Activated T-helper 1 cell treated with anti-CD3 and anti-CD28 coated beads, Interleukin-12 subunit alpha, Interleukin-12 subunit beta, Interleukin-2, Interleukin-4 antibody, amounts not matched to agents 30 ng/mL and 10 ng/mL and 1 ng/mL, durations not matched to agents 14 hours and 24 hours and 36 hours (primary cell): ENCODE results near the gene THSD4. TPM values are rescaled to one million over a fixed set of nuclear protein-coding genes. Genes with fewer than 3 reads are reported as not detected.

Experiments
- DNase-seq: peaks from one replicate; pipeline ENCODE4 v3.0.0; 2021; ENCODE audit warnings: low spot score
- H3K27ac Mint-ChIP-seq: one replicate; pipeline ENCODE4 v1.8.0; 2021; ENCODE audit warnings: mild to moderate bottlenecking, mixed read lengths
- H3K27me3 Mint-ChIP-seq: one replicate; pipeline ENCODE4 v1.8.0; 2022; ENCODE audit warnings: mild to moderate bottlenecking, moderate library complexity, mixed read lengths; ENCODE audit not compliant: insufficient read depth
- H3K36me3 Mint-ChIP-seq: one replicate; pipeline ENCODE4 v1.8.0; 2021; ENCODE audit warnings: low read depth, mixed read lengths
- H3K4me1 Mint-ChIP-seq: one replicate; pipeline ENCODE4 v1.8.0; 2021; ENCODE audit warnings: low read depth, mixed read lengths
- H3K4me3 Mint-ChIP-seq: one replicate; pipeline ENCODE4 v1.8.0; 2021; ENCODE audit warnings: mild to moderate bottlenecking, moderate library complexity, mixed read lengths
- H3K9me3 Mint-ChIP-seq: one replicate; pipeline ENCODE4 v1.8.0; 2021; ENCODE audit warnings: mixed read lengths
- intact Hi-C: fragments of 100-400 bp; cut with micrococcal nuclease; formaldehyde crosslinking; loops from one replicate; pipeline ENCODE4 v1.15.1; 2024
- total RNA-seq: library from RNA; stranded (reverse); gene quantifications from 2 replicates; pipeline ENCODE4 v1.2.3, GENCODE V29; 2022

THSD4 gene
- total RNA-seq, 1 donor from 2014 or later = not detected

DNA sequence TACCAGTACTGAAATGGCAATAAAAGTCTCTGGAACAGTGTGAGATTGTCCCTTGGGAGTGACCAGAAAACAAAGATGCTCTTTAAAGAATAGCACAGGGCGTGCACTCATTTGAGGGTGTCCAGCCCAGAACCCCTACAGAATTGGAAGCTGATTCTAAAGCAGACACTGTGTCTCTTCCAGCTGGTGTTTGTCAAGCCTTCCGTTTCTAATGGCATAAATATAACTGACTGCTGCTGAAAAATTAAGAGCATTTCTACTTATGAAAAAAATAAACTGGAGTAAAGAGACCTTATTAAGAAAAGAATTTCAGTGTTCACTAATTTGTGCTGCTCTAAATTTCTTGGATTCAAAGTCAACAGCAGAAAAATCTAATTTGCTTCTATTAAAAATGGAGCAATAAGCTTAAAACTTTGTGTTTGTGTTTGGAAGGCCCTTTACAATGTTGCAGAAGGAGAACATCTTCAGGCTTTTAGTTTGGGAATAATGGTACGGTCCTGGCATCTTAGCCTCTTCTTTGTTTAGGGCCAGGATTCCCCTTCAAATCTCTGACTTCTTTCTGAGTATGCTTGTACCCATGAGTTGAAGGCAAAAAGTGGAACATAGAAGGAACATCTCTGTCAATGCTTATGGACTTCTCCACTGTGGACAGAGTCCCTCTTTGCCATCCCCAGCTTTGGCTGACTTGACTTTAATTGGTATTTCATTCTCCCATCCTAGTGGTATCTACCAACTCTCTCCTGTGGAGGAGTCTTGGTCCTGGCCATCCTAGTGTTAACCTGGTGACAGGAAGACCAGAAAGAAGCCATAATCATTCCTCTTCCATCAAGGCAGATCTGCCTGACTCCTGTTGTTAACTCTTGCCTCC, 65.9 kb downstream of the THSD4 start:
- Mint-ChIP-seq H3K27ac (no peak overlapping the region), H3K4me3 (no peak overlapping the region), H3K36me3 (no peaks in the 10 kb centered on the region), H3K4me1 (no peaks in the 10 kb centered on the region), H3K27me3 (peaks cover 2% of the 10 kb centered on the region), H3K9me3 (no peaks in the 10 kb centered on the region)
- intact Hi-C loops = no loop called here
- DNase-seq = no peak

DNA sequence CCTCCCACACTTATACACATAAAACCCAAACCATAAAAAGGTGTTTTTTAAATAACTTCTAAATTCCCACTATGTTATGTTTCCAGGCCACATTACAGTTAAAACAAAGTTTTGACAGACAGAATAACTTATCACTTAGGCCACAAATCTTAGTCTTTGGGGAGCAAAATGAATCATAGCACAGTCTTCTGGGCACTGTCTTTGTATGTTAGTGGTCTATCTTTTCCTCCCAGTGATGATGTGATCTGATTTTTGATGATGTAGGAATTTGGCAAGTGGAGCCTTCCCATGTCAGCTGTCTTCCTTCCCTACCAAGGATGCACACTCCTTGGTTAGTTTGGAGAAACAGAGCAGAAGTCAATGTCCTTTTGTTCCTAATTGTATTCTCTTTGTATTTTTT, 67.3 kb downstream of the THSD4 start:
- Mint-ChIP-seq H3K27ac (no peak overlapping the region), H3K27me3 (peaks cover 2% of the 10 kb centered on the region), H3K4me1 (no peaks in the 10 kb centered on the region), H3K4me3 (no peak overlapping the region), H3K36me3 (no peaks in the 10 kb centered on the region), H3K9me3 (no peaks in the 10 kb centered on the region)
- no peak for DNase-seq
- intact Hi-C loops = no loop called here

DNA sequence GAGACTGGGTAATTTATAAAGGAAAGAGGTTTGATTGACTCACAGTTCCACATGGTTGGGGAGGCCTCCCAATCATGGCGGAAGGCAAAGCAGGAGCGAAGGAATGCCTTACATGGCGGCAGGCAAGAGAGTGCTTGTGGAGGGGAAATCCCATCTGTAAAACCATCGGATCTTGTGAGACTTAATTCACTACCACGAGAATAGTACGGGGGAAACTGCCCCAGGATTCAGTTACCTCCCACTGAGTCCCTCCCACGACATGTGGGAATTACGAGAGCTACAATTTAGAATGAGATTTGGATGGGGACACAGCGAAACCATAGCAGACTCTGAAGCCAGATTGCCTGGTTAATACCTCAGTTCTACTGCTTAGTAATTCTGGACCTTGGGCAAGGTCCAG, 67.8 kb downstream of the THSD4 start:
- H3K4me3 Mint-ChIP-seq = no peak overlapping the region
- DNase-seq = no peak

DNA sequence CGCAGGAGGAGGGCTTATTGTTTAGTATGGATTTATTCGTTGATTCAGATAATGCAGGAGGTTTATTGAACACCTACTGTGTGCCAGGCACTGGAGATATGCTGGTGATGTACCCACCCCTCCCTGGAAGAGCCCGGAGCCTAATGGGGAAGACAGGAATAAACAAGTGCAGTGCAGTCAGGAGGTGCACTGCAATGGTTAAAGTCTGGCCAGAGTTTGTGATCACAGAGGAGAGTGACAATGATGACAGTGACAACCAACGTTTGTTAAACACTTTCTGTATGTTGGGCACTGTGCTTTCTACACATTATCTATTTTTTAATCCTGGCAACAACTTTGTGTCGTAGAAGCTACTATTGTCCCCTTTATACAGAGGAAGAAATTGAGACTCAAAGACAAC, 70.4 kb downstream of the THSD4 start:
- Mint-ChIP-seq H3K27ac (no peak overlapping the region), H3K9me3 (no peaks in the 10 kb centered on the region), H3K36me3 (no peaks in the 10 kb centered on the region), H3K27me3 (peaks cover 2% of the 10 kb centered on the region), H3K4me1 (no peaks in the 10 kb centered on the region), H3K4me3 (no peak overlapping the region)
- no peak for DNase-seq
- intact Hi-C loops = no loop called here

More for the DNA sequence above, 67.8 kb downstream of the THSD4 start:
- Mint-ChIP-seq H3K27ac (no peak overlapping the region), H3K36me3 (no peaks in the 10 kb centered on the region), H3K9me3 (no peaks in the 10 kb centered on the region), H3K4me1 (no peaks in the 10 kb centered on the region), H3K27me3 (peaks cover 2% of the 10 kb centered on the region)
- intact Hi-C loops = no loop called here

DNA sequence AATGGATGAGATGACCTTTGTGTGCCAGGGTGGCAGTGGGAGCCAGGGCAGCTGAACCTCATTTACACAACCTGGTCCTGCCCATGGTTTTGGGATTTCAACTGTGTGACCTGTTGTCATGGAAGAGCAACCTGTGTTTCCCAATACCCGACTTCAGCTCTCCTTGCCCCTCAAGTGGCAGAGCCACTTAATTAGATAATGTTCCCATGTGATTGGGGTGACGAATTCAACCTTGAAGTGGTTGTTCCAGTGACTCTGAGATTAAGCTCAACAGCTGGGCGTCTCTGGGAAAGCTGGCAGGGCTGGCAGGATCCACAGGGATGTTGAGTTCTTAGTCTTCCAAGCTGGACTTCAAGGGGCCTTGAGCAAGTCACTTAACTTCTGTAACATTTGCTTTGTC, 71.0 kb downstream of the THSD4 start:
- Mint-ChIP-seq H3K27ac (no peak overlapping the region), H3K4me3 (no peak overlapping the region), H3K27me3 (peaks cover 6% of the 10 kb centered on the region), H3K4me1 (no peaks in the 10 kb centered on the region), H3K9me3 (no peaks in the 10 kb centered on the region), H3K36me3 (no peaks in the 10 kb centered on the region)
- no peak for DNase-seq
- intact Hi-C loops = no loop called here

DNA sequence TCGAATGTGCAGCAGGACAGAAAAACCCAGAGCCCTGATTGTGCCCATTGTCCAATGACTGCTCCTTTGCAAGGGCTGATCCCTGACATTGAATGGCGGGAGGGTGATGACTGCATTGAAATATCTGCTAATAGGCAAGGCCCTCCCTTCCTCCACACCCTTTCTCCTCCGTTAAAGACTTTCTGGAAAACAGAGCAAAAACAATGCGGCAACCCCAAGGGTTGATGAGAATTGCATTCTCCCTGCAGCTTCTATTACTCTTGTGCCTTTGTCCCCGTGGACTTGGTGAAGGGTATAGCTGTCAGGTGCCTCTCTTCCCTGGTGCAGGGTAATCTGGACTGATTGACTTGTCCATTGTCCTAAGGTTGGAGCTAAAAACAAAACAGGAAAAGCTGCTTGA, 71.8 kb downstream of the THSD4 start:
- no peaks in the 10 kb centered on the region for H3K4me1 Mint-ChIP-seq
- no peak for DNase-seq
- intact Hi-C loops = no loop called here
- no peaks in the 10 kb centered on the region for H3K36me3 Mint-ChIP-seq
- no peak overlapping the region for H3K27ac Mint-ChIP-seq
- peaks cover 7% of the 10 kb centered on the region for H3K27me3 Mint-ChIP-seq
- no peak overlapping the region for H3K4me3 Mint-ChIP-seq
- no peaks in the 10 kb centered on the region for H3K9me3 Mint-ChIP-seq

DNA sequence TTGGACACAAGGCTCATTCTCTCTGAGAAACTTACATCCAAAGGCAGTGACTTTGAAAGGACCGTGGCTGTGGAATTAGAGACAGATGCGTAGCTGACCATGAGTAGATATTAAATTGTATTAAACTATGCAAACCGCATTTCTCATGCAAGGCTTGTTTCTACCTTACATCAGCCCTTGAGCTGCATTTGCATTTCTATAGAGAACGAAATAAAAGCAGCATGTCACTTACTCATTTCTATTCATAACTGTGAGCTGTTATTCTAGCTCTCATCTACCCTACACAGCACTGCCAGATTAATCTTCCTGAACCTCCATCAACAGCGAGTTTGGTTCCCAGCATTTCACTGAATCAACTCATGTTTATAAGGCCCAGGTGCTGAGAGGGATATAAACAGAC, 72.3 kb downstream of the THSD4 start:
- H3K36me3 Mint-ChIP-seq = no peaks in the 10 kb centered on the region
- H3K27me3 Mint-ChIP-seq = peaks cover 7% of the 10 kb centered on the region
- intact Hi-C loops = no loop called here
- no peak overlapping the region for H3K27ac Mint-ChIP-seq
- no peak for DNase-seq
- H3K4me1 Mint-ChIP-seq = no peaks in the 10 kb centered on the region
- H3K4me3 Mint-ChIP-seq = no peak overlapping the region
- H3K9me3 Mint-ChIP-seq = no peaks in the 10 kb centered on the region

DNA sequence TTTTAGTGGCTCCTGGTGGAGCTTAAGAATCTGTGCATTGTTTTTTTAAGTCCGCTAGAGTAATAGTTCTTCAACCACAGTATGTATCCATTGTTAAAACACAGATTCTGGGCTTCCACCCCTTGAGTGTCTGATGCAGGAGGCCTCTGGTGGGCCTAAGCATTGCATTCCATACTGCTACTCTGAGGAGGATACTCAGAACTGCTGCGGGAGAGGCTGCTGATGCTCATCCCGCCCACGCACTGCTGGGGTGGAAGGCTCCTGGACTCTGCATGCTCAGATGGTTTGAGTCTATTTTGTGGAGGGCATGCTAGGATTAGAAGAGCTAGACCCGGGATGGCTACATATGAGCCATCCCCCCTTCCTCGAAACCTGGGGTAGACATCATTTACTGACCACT, 74.4 kb downstream of the THSD4 start:
- no peak for DNase-seq
- Mint-ChIP-seq H3K4me1 (no peaks in the 10 kb centered on the region), H3K27ac (no peak overlapping the region), H3K27me3 (peaks cover 6% of the 10 kb centered on the region), H3K36me3 (no peaks in the 10 kb centered on the region), H3K9me3 (no peaks in the 10 kb centered on the region), H3K4me3 (no peak overlapping the region)
- intact Hi-C loops = no loop called here

DNA sequence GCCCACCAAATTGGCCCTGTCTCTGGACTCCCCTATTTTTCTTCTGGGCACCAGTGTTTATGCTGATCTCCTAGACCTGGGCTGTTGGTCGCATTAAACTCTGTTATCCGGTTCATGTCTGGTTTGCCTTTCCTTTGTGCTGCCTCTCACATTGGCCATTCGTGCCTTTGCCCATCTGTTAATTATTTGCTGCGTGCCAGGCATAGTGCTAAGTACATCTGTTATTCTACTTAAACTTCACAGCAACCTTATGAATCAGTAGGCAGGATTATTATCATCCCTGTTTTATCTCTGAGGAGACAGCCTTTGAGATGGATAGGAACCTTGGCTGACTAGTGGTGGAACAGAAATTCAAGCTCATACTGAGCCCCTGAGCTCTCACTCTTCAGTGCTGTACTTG, 76.0 kb downstream of the THSD4 start:
- Mint-ChIP-seq H3K4me1 (no peaks in the 10 kb centered on the region), H3K4me3 (no peak overlapping the region), H3K27me3 (peaks cover 6% of the 10 kb centered on the region), H3K36me3 (no peaks in the 10 kb centered on the region), H3K27ac (no peak overlapping the region), H3K9me3 (no peaks in the 10 kb centered on the region)
- intact Hi-C loops = no loop called here
- DNase-seq = no peak

DNA sequence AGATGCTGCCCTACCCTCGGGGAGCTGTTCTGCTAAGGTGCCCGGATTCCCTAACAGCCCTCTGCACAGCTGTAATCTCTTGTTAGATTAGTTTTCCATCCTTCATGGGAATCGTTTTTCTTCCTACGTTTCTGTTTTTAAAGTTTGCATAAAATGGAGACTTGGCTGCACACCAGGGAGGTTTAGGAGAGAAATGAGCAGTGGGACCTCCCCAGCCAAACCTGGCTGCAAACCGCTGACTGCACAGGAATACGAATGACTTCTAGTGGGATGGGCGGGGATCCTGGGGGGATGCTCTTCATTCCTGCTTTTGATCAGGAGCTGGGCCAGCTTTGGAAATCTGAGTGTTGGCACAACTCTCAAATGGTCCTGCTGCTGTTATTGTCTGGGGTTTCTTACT, 77.5 kb downstream of the THSD4 start:
- intact Hi-C loops = no loop called here
- Mint-ChIP-seq H3K36me3 (no peaks in the 10 kb centered on the region), H3K4me3 (no peak overlapping the region), H3K27ac (no peak overlapping the region), H3K4me1 (peaks cover 4% of the 10 kb centered on the region), H3K27me3 (peaks cover 6% of the 10 kb centered on the region), H3K9me3 (no peaks in the 10 kb centered on the region)
- no peak for DNase-seq

DNA sequence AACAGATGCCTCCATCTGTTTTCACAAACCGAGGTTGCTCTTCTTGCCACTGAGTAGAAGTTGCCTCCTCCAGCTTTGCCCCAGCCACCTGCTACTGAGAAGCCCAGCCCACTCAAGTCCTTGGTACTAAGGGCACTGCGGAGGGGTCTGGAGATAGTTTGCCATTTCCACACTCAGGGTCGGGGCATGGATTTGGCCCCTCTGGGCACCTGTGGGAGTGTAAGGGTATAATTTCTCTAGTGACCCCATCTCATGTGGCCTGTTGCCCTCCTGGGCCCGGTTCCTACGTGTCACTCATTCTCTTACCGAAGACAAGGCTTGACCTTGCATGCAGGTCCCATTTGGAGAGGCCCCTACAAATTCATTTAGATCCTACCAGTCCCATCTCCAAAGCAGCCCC, 79.0 kb downstream of the THSD4 start:
- H3K27me3 Mint-ChIP-seq = peaks cover 6% of the 10 kb centered on the region
- DNase-seq = no peak
- H3K27ac Mint-ChIP-seq = no peak overlapping the region
- H3K36me3 Mint-ChIP-seq = no peaks in the 10 kb centered on the region
- intact Hi-C loops = no loop called here
- no peak overlapping the region for H3K4me3 Mint-ChIP-seq
- H3K4me1 Mint-ChIP-seq = peaks cover 4% of the 10 kb centered on the region
- H3K9me3 Mint-ChIP-seq = no peaks in the 10 kb centered on the region

DNA sequence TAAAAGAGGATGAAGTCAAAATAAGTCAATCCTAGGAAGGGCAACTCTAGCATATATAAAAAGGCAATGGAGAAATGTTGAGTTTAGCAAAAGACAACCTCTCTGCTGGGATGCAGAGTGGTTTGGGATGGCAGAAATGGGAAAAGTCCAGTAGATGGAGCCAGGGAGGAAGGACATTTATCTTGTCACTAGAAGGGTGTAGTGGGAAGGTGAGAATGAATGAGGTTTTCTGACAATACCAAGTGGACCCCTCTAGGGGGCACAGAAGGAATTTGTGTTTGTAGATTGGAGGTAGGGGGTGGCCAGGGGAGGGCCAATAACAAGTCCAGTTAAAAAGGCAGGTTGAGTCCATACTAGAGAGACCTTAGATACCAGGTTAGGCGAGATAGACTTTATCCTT, 80.0 kb downstream of the THSD4 start:
- no peaks in the 10 kb centered on the region for H3K36me3 Mint-ChIP-seq
- H3K27me3 Mint-ChIP-seq = peaks cover 6% of the 10 kb centered on the region
- intact Hi-C loops = no loop called here
- no peak for DNase-seq
- H3K27ac Mint-ChIP-seq = no peak overlapping the region
- H3K4me1 Mint-ChIP-seq = peaks cover 4% of the 10 kb centered on the region
- peaks cover 4% of the 10 kb centered on the region for H3K9me3 Mint-ChIP-seq
- H3K4me3 Mint-ChIP-seq = no peak overlapping the region

DNA sequence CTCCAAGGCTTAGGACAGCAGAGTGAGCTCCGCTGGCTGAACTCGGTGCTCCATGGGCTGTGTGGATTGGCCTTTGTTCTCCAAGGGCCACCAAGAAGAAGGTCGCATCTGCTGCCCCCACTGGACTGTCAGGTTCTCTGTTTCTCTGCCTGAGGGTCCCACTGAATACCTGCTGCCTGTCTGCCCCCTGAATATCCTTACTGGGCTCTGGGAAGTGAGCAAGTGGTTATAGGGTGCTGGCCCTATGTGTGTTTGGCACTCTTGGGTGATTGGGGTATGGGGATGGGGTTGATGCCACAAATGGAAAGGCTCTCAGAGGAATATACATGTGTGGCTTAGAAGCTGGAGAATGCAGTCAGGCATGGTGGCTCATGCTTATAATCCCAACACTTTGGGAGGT, 82.3 kb downstream of the THSD4 start:
- Mint-ChIP-seq H3K4me3 (no peak overlapping the region), H3K36me3 (no peaks in the 10 kb centered on the region), H3K27ac (no peak overlapping the region), H3K27me3 (no peaks in the 10 kb centered on the region), H3K9me3 (peaks cover 4% of the 10 kb centered on the region), H3K4me1 (peaks cover 4% of the 10 kb centered on the region)
- DNase-seq = no peak
- intact Hi-C loops = no loop called here

DNA sequence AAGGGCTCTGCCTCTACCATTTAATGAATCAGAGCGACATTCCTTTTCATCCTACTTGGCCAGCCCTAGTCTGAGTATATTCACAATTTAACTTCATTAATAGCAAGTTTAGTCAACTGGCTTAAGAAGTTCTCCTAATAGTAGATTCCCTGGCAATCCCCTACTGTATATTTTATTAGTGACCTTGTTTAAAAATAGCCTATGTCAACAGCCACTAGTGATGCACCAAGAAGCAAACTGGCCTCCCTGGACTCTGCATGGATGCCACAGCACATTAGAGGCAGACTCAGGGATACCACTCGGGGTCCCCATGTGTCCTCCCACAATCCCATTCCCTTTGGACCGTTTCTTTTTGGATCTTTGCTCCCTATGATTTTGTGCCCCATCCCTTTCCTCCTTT, 83.6 kb downstream of the THSD4 start:
- Mint-ChIP-seq H3K27ac (no peak overlapping the region), H3K4me1 (peaks cover 4% of the 10 kb centered on the region), H3K9me3 (peaks cover 4% of the 10 kb centered on the region), H3K36me3 (no peaks in the 10 kb centered on the region), H3K27me3 (no peaks in the 10 kb centered on the region), H3K4me3 (no peak overlapping the region)
- no peak for DNase-seq
- intact Hi-C loops = no loop called here
